Endothelial cell of umbilical vein (primary cell): Measurements from ENCODE around the gene EFHC1. TPM values are rescaled to one million over a fixed set of nuclear protein-coding genes. Genes with fewer than 3 reads are reported as not detected.

ENCODE experiments used
- BruUV-seq: library from RNA; stranded (reverse); fragments of 400-500 nt; replicated peaks from 2 replicates; lab custom pipeline; 2021; lab: Mats Ljungman, UMichigan
- CTCF ChIA-PET: fragments of 300-600, 350-600 bp; sonication (Branson Sonifier 250); formaldehyde crosslinking; loops from one replicate; lab custom pipeline; 2021; ENCODE audit warnings: antibody characterized with exemption, inconsistent platforms; lab: Charles Lee
- POLR2A ChIA-PET: fragments of 300-600, 350-600 bp; sonication (Branson Sonifier 250); formaldehyde crosslinking; loops from one replicate; lab custom pipeline; 2021; ENCODE audit warnings: antibody characterized with exemption, inconsistent platforms; lab: Charles Lee
- DNase-seq: peaks from one replicate; pipeline ENCODE4 v3.0.0-alpha.2; 2011; ENCODE audit warnings: low read depth, low spot score
- FAIRE-seq: peaks from 2 replicates; lab custom pipeline; 2011; peaks lifted over from hg19 to GRCh38; lab: Jason Lieb, UNC
- H2AFZ ChIP-seq: 2 replicates; pipeline ENCODE4 v1.6.0; 2012; ENCODE audit warnings: low read depth, low read length, control low read depth, inconsistent platforms
- H3K27ac ChIP-seq: 2 replicates; pipeline ENCODE4 v1.5.1; 2011; ENCODE audit warnings: low read depth, mild to moderate bottlenecking, control low read depth, low read length, moderate library complexity; ENCODE audit not compliant: insufficient read depth
- H3K27me3 ChIP-seq, 2 experiments: 2 replicates each; pipeline versions ENCODE4 v1.6.0 to v1.6.1; 2011; ENCODE audit warnings: low read length in 2 of 2, mixed read lengths in 1 of 2; ENCODE audit not compliant: control insufficient read depth in 2 of 2, insufficient read depth in 2 of 2
- H3K36me3 ChIP-seq, 2 experiments: 2 replicates in 1 of 2; 3 replicates in 1 of 2; pipeline ENCODE4 v1.5.1; 2011; ENCODE audit warnings: low read length in 2 of 2, mild to moderate bottlenecking in 1 of 2, moderate library complexity in 1 of 2; ENCODE audit not compliant: control insufficient read depth in 2 of 2, insufficient read depth in 2 of 2; ENCODE audit errors: extremely low read depth in 1 of 2
- H3K4me1 ChIP-seq: 3 replicates; pipeline ENCODE4 v1.5.1; 2011; ENCODE audit warnings: mild to moderate bottlenecking, low read length; ENCODE audit not compliant: control insufficient read depth, insufficient read depth; ENCODE audit errors: extremely low read depth
- H3K4me2 ChIP-seq: 2 replicates; pipeline ENCODE4 v1.6.1; 2011; ENCODE audit warnings: low read length, control low read depth, mixed read lengths; ENCODE audit not compliant: insufficient read depth
- H3K4me3 ChIP-seq, 3 experiments: fragments of 200-600 bp in 1 of 3; sonication (generic), shearing (Covaris generic) in 1 of 3; replicated peaks in 1 of 3; 2 replicates each; pipeline ENCODE4 v1.5.1; 2011 to 2016; ENCODE audit warnings: control low read depth in 3 of 3, low read length in 3 of 3, mild to moderate bottlenecking in 2 of 3, inconsistent platforms in 1 of 3, low read depth in 1 of 3, moderate library complexity in 1 of 3; ENCODE audit not compliant: insufficient read depth in 1 of 3
- H3K79me2 ChIP-seq: 2 replicates; pipeline ENCODE4 v1.6.0; 2012; ENCODE audit warnings: low read length, inconsistent platforms; ENCODE audit not compliant: control insufficient read depth, insufficient read depth
- H3K9ac ChIP-seq: replicated peaks from 2 replicates; pipeline ENCODE3; 2011; ENCODE audit warnings: low read length, control low read depth; ENCODE audit not compliant: insufficient read depth; ENCODE audit errors: extremely low read depth
- H3K9me1 ChIP-seq: replicated peaks from 3 replicates; pipeline ENCODE4 v1.6.0; 2011; ENCODE audit warnings: mild to moderate bottlenecking, low read length; ENCODE audit not compliant: control insufficient read depth, insufficient read depth; ENCODE audit errors: extremely low read depth
- H3K9me3 ChIP-seq: replicated peaks from 2 replicates; pipeline ENCODE4 v1.5.1; 2012; ENCODE audit warnings: low read length, inconsistent platforms; ENCODE audit not compliant: control insufficient read depth, insufficient read depth
- H4K20me1 ChIP-seq: replicated peaks from 2 replicates; pipeline ENCODE3; 2011; ENCODE audit warnings: mild to moderate bottlenecking, low read length; ENCODE audit not compliant: control insufficient read depth, insufficient read depth; ENCODE audit errors: extremely low read depth
- EZH2 ChIP-seq: IDR thresholded peaks from 2 replicates; pipeline ENCODE4 v1.6.1; 2012; ENCODE audit warnings: borderline replicate concordance, low read depth, mild to moderate bottlenecking, moderate library complexity, low read length, inconsistent platforms; ENCODE audit not compliant: severe bottlenecking
- FOS ChIP-seq: IDR thresholded peaks from 2 replicates; pipeline ENCODE4 v1.6.1; 2011; ENCODE audit warnings: mild to moderate bottlenecking, low read length, moderate library complexity, borderline replicate concordance; ENCODE audit not compliant: insufficient read depth
- GATA2 ChIP-seq: IDR thresholded peaks from 2 replicates; pipeline ENCODE4 v1.7.0; 2011; ENCODE audit warnings: low read depth, mild to moderate bottlenecking, moderate library complexity, mixed read lengths, low read length; ENCODE audit not compliant: insufficient read length, insufficient read depth
- MYC ChIP-seq: IDR thresholded peaks from one replicate; pipeline ENCODE4 v1.6.1; 2011; ENCODE audit warnings: mild to moderate bottlenecking, low read depth, low read length
- POLR2A ChIP-seq: IDR thresholded peaks from 2 replicates; pipeline ENCODE4 v1.6.1; 2012; ENCODE audit warnings: low read depth, mild to moderate bottlenecking, control low read depth, low read length
- POLR2AphosphoS5 ChIP-seq: IDR thresholded peaks from 2 replicates; pipeline ENCODE4 v1.6.1; 2012; ENCODE audit warnings: low read depth, mild to moderate bottlenecking, control low read depth, low read length, moderate library complexity; ENCODE audit not compliant: insufficient read depth
- dilution Hi-C: fragments of 300-500 bp; cut with MboI; formaldehyde crosslinking; loops from one replicate; pipeline ENCODE4 v1.15.0; 2019; ENCODE audit warnings: low sequenced_read_pairs; ENCODE audit not compliant: extremely low pct_ligation_motif_present
- intact Hi-C: fragments of 100-400 bp; cut with micrococcal nuclease; formaldehyde crosslinking; loops from one replicate; pipeline ENCODE4 v1.10.0; 2022
- polyA plus RNA-seq, 4 experiments: library from polyadenylated mRNA; depleted of rRNA in 3 of 4; stranded (reverse) in 3 of 4; unstranded in 1 of 4; fragments of >200 nt; gene quantifications; 2 replicates each; pipeline versions ENCODE4 v1.2.1 to v1.2.3, GENCODE V29; 2011 to 2012; ENCODE audit warnings: missing spikeins in 1 of 4
- total RNA-seq: library from RNA; stranded (reverse); gene quantifications from 2 replicates; pipeline ENCODE4 v1.2.3, GENCODE V29; 2021
- TF ChIP-seq, protein P1 (sequence below): IDR thresholded peaks from 2 replicates; pipeline ENCODE4 v1.6.1; 2011; ENCODE audit not compliant: insufficient read depth, insufficient read length
- TF ChIP-seq, protein P2 (sequence below), 2 donors: IDR thresholded peaks; 1 replicate in 1 of 2; 2 replicates in 1 of 2; pipeline ENCODE4 v1.5.1; 2011; ENCODE audit warnings: low read length in 2 of 2, mild to moderate bottlenecking in 2 of 2, moderate library complexity in 2 of 2, control low read depth in 1 of 2, inconsistent platforms in 1 of 2, low read depth in 1 of 2; ENCODE audit not compliant: insufficient read depth in 1 of 2; ENCODE audit errors: extremely low read depth in 1 of 2

Gene EFHC1
- total and polyA plus RNA-seq, 2 donors (not counting 3 experiments of a cell fraction or from before 2014, with no cell fraction given): 14.6 to 17.6 TPM

DNA sequence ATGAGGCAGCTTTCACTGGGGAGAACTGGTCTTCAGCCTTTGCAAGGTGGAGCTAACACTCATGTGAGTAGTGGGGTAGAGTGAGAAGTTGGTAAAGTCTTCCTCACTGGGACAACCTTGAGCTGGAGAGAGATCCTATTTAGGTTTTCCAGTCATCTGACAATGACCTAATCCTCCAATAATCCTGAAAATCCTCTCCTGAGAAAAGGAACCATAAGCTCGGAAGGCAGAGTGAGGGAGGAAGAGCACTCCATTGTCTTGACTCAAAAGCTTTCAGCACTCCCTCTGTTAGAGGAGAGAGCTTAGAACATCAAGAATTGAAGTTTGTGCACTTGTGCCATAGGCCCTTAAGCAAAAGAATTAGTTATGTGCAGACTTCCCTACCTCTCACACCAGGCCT, 78.9 kb downstream of the EFHC1 start:
- DNase-seq (no peak), FAIRE-seq (no peak)
- H3K79me2 ChIP-seq: no peaks in the 10 kb centered on the region
- intact Hi-C loops: no loop called here
- H3K4me1 ChIP-seq: peaks cover 12% of the 10 kb centered on the region
- no peak overlapping the region for H3K4me3 ChIP-seq
- no peaks in the 10 kb centered on the region for H3K9me3 ChIP-seq
- dilution Hi-C loops: no loop called here
- no peak overlapping the region for H3K27ac ChIP-seq
- no peak for TF ChIP-seq GATA2
- TF ChIP-seq POLR2AphosphoS5: no peak
- ChIA-PET POLR2A (no interaction called here), CTCF (interaction anchor here (0.8 to 1.5 kb wide), 5 partner anchors 9 to 83 kb away, joined by 3 to 4 read pairs (median 4); no protein-coding TSS in a partner anchor)
- no peaks in the 10 kb centered on the region for H4K20me1 ChIP-seq
- H3K27me3 ChIP-seq: no peaks in the 10 kb centered on the region
- H3K36me3 ChIP-seq: peaks cover 6 to 31% of the 10 kb centered on the region in 2 experiments
- BruUV-seq: no TSS peak
- no peak overlapping the region for H3K9ac ChIP-seq
- no peaks in the 10 kb centered on the region for H3K9me1 ChIP-seq
- no peak overlapping the region for H2AFZ ChIP-seq
- H3K4me2 ChIP-seq: no peak overlapping the region

DNA sequence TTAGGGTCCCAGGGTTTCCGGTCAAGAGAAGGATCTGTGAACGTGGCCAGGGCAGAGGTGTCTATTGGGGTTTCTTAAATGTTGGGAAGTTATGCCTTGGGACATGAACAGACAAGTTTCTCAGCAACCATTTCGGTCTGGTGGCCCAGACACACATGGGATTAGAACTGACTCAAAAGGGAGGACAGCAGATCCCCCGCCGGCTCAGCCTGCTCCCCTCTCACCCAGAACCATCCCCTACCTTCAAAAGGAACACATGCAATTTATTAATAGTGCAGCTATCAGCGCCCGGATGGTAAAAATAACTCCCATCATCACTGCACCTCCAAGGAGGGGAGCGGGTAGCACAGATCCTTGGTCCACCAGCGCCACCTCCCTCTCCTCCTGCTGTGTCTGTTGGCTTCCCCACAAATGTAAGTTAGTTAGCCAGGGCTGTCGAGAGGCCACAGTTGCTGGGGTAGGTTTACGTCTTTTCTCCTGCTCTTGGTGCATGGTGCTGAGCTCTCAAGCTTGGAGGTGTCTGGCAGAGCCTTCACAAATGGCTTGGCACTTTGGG, 79.6 kb downstream of the EFHC1 start:
- POLR2A ChIA-PET: no interaction called here
- Histone ChIP-seq H3K4me1 (peaks cover 20% of the 10 kb centered on the region), H3K4me2 (no peak overlapping the region), H3K9me3 (no peaks in the 10 kb centered on the region), H3K27ac (no peak overlapping the region), H4K20me1 (no peaks in the 10 kb centered on the region), H3K27me3 (no peaks in the 10 kb centered on the region), H3K36me3 (peaks cover 6 to 32% of the 10 kb centered on the region in 2 experiments), H3K9me1 (no peaks in the 10 kb centered on the region), H2AFZ (no peak overlapping the region), H3K79me2 (no peaks in the 10 kb centered on the region), H3K9ac (no peak overlapping the region), H3K4me3 (no peak overlapping the region)
- no TSS peak for BruUV-seq
- FAIRE-seq: no peak
- TF ChIP-seq GATA2 (no peak), POLR2A (no peak), EZH2 (no peak), FOS (no peak), MYC (no peak), POLR2AphosphoS5 (no peak)
- TF ChIP-seq, protein P1, sequence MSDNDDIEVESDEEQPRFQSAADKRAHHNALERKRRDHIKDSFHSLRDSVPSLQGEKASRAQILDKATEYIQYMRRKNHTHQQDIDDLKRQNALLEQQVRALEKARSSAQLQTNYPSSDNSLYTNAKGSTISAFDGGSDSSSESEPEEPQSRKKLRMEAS: no peak
- TF ChIP-seq, protein P2, sequence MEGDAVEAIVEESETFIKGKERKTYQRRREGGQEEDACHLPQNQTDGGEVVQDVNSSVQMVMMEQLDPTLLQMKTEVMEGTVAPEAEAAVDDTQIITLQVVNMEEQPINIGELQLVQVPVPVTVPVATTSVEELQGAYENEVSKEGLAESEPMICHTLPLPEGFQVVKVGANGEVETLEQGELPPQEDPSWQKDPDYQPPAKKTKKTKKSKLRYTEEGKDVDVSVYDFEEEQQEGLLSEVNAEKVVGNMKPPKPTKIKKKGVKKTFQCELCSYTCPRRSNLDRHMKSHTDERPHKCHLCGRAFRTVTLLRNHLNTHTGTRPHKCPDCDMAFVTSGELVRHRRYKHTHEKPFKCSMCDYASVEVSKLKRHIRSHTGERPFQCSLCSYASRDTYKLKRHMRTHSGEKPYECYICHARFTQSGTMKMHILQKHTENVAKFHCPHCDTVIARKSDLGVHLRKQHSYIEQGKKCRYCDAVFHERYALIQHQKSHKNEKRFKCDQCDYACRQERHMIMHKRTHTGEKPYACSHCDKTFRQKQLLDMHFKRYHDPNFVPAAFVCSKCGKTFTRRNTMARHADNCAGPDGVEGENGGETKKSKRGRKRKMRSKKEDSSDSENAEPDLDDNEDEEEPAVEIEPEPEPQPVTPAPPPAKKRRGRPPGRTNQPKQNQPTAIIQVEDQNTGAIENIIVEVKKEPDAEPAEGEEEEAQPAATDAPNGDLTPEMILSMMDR (IDR thresholded peaks at IDR 0.05; ENCODE audit: extremely low read depth in 1 of 2, insufficient read depth in 1 of 2, low read depth in 1 of 2, low read length in 2 of 2): no peak
- no peak for DNase-seq
- intact Hi-C loops: loop anchor here (1.0 kb wide), 1 partner anchor 8 kb away; no protein-coding TSS in a partner anchor
- CTCF ChIA-PET: interaction anchor here (0.8 to 2.0 kb wide), 5 partner anchors 23 to 84 kb away, joined by 3 to 4 read pairs (median 4); no protein-coding TSS in a partner anchor
- dilution Hi-C loops: no loop called here
